ENCODE data around the gene PHLDA3.

The PHLDA3 gene

DNA sequence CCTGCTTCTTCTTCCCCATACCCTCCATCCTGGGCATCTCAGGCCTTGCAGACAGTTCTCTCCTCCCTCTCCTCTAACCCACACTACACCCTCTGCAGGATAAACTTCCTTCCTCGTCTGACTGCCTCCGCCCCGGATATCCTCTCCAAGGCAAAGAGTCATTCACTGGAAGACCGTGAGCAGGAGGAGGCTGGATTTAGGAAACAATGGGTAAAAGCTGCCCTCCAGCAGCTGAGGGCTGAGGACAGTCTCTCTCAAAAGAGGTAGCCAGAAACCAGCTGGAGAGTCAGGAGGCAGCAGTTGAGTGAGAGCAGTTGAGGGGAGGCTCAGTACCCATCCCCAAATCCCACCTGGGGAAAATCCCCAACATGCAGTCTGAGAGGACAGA lies 36.5 kb upstream of the PHLDA3 start:
- WGBS = 11% methylated on average over 4 of the region's 4 CpGs
- H2BK120ac ChIP-seq (ENCODE audit: low read depth, low read length) = no peak overlapping the region

DNA sequence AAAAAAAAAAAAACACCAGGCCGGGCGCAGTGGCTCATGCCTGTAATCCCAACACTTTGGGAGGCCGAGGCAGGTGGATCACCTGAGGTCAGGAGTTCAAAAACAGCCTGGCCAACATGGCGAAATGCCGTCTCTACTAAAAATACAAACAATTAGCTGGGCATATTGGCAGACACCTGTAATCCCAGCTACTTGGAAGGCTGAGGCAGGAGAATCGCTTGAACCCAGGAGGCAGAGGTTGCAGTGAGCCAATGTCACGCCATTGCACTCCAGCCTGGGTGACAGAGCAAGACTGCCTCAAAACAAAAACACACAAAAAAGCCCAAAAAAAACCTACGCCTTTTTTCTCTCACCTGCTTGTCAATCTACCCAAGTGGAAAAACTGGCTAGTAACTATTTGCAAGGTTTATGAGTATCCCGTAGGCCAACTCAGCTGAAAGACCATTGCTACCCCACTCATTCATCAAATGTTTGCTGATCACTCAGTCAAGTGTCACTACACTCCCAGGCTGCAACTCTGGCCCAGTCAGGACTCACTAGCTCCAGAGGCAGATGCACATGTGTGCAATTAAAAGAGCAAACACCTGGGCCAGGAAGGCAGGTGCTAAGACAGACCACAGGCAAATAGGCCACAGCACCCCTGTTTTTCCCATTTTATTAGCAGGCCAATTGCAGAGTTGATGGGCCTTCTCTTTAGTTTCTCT lies 36.0 kb upstream of the PHLDA3 start:
- H2BK120ac ChIP-seq (ENCODE audit: low read depth, low read length) = no peak overlapping the region
- no peak overlapping the region for H3K14ac ChIP-seq (ENCODE audit: low read length in 2 of 2)
- H2AFZ ChIP-seq (ENCODE audit: low read depth, low read length) = no peak overlapping the region
- no peak overlapping the region for H2BK5ac ChIP-seq (ENCODE audit: low read depth, low read length, poor library complexity, severe bottlenecking)
- H2AK5ac ChIP-seq (ENCODE audit: low read length, severe bottlenecking) = no peak overlapping the region
- no peak overlapping the region for H2BK15ac ChIP-seq (ENCODE audit: low read depth, poor library complexity, severe bottlenecking)
- no peaks in the 10 kb centered on the region for H3K27me3 ChIP-seq (ENCODE audit: control insufficient read depth in 1 of 2, insufficient read depth in 1 of 2, low read length in 2 of 2)
- peak overlapping the region in 1 of 2 experiments; percentile 87 for H3K4me3 ChIP-seq (ENCODE audit: insufficient read depth in 1 of 2, low read depth in 1 of 2, low read length in 2 of 2)
- H3K4me2 ChIP-seq (ENCODE audit: low read length, poor library complexity, severe bottlenecking) = no peak overlapping the region
- H4K8ac ChIP-seq (ENCODE audit: low read length) = no peak overlapping the region
- no peaks in the 10 kb centered on the region for H3K9me3 ChIP-seq (ENCODE audit: control insufficient read depth, low read length)
- H3K18ac ChIP-seq (ENCODE audit: low read depth in 1 of 2, low read length in 2 of 2) = peak overlapping the region in 1 of 2 experiments; percentile 32
- H2BK12ac ChIP-seq (ENCODE audit: low read length in 2 of 2) = peak overlapping the region in 1 of 2 experiments; percentile 57
- no peak for DNase-seq
- peak overlapping the region; percentile 87 for H3K9ac ChIP-seq (ENCODE audit: low read length)
- H3K4ac ChIP-seq (ENCODE audit: low read depth in 1 of 2, low read length in 2 of 2) = no peak overlapping the region
- H3K27ac ChIP-seq (ENCODE audit: low read length, poor library complexity, severe bottlenecking) = no peak overlapping the region
- no peak overlapping the region for H4K91ac ChIP-seq (ENCODE audit: low read length)
- H3K36me3 ChIP-seq (ENCODE audit: control insufficient read depth in 1 of 2, insufficient read depth in 2 of 2, low read depth in 1 of 2, low read length in 2 of 2) = no peaks in the 10 kb centered on the region
- no peaks in the 10 kb centered on the region for H3K79me1 ChIP-seq (replicated peaks; ENCODE audit: low read length, poor library complexity, severe bottlenecking)
- H3K4me1 ChIP-seq (ENCODE audit: control insufficient read depth, insufficient read depth, low read depth, low read length) = peaks cover 24% of the 10 kb centered on the region
- no peak overlapping the region for H3K23ac ChIP-seq (ENCODE audit: low read length in 2 of 2)
- 81% methylated on average over 9 of the region's 9 CpGs for WGBS

More for the DNA sequence above, 36.5 kb upstream of the PHLDA3 start:
- Histone ChIP-seq H3K4me3 (ENCODE audit: insufficient read depth in 1 of 2, low read depth in 1 of 2, low read length in 2 of 2) (peak overlapping the region in 1 of 2 experiments; percentile 87), H3K27me3 (ENCODE audit: control insufficient read depth in 1 of 2, insufficient read depth in 1 of 2, low read length in 2 of 2) (no peaks in the 10 kb centered on the region), H2AK5ac (ENCODE audit: low read length, severe bottlenecking) (no peak overlapping the region), H2BK5ac (ENCODE audit: low read depth, low read length, poor library complexity, severe bottlenecking) (no peak overlapping the region), H3K4ac (ENCODE audit: low read depth in 1 of 2, low read length in 2 of 2) (peak overlapping the region in 1 of 2 experiments; percentile 81), H3K79me1 (replicated peaks; ENCODE audit: low read length, poor library complexity, severe bottlenecking) (no peaks in the 10 kb centered on the region), H3K14ac (ENCODE audit: low read length in 2 of 2) (peak overlapping the region in 1 of 2 experiments; percentile 83), H3K9me3 (ENCODE audit: control insufficient read depth, low read length) (no peaks in the 10 kb centered on the region), H3K18ac (ENCODE audit: low read depth in 1 of 2, low read length in 2 of 2) (peak overlapping the region in 1 of 2 experiments; percentile 59), H3K23ac (ENCODE audit: low read length in 2 of 2) (peak overlapping the region in 1 of 2 experiments; percentile 32), H4K91ac (ENCODE audit: low read length) (peak overlapping the region; percentile 5), H3K4me1 (ENCODE audit: control insufficient read depth, insufficient read depth, low read depth, low read length) (peaks cover 21% of the 10 kb centered on the region), H3K4me2 (ENCODE audit: low read length, poor library complexity, severe bottlenecking) (no peak overlapping the region), H3K9ac (ENCODE audit: low read length) (peak overlapping the region; percentile 87), H2AFZ (ENCODE audit: low read depth, low read length) (no peak overlapping the region), H3K27ac (ENCODE audit: low read length, poor library complexity, severe bottlenecking) (peak overlapping the region; percentile 10), H2BK15ac (ENCODE audit: low read depth, poor library complexity, severe bottlenecking) (no peak overlapping the region), H2BK12ac (ENCODE audit: low read length in 2 of 2) (peak overlapping the region in 1 of 2 experiments; percentile 84), H4K8ac (ENCODE audit: low read length) (peak overlapping the region; percentile 16), H3K36me3 (ENCODE audit: control insufficient read depth in 1 of 2, insufficient read depth in 2 of 2, low read depth in 1 of 2, low read length in 2 of 2) (no peaks in the 10 kb centered on the region)
- peak; percentile 72 for DNase-seq

DNA sequence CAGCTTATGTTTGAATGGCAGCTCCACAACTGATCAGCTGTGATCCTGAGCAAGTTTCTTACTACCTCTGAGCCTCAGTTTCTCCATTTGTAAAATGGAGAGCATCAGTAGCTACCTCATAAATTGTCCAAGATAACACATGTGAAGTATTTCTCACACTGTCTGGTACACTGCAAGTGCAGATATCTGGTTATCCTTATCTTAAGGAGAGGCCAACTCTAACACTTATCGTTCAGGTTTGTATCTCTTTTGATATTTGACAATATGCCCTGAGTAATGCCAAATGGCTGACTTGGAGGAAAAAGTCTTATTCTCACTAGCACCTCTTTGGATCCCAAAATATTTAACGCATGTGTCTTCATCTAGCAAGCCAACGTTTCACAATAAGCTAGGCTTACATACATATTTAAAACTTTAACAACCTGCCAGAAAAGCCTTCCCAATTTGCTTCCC lies 35.2 kb upstream of the PHLDA3 start:
- Histone ChIP-seq H3K27me3 (ENCODE audit: control insufficient read depth in 1 of 2, insufficient read depth in 1 of 2, low read length in 2 of 2) (no peaks in the 10 kb centered on the region), H3K36me3 (ENCODE audit: control insufficient read depth in 1 of 2, insufficient read depth in 2 of 2, low read depth in 1 of 2, low read length in 2 of 2) (no peaks in the 10 kb centered on the region), H3K27ac (ENCODE audit: low read length, poor library complexity, severe bottlenecking) (peak overlapping the region; percentile 97), H3K14ac (ENCODE audit: low read length in 2 of 2) (no peak overlapping the region), H3K18ac (ENCODE audit: low read depth in 1 of 2, low read length in 2 of 2) (peak overlapping the region in 1 of 2 experiments; percentile 14), H3K9me3 (ENCODE audit: control insufficient read depth, low read length) (no peaks in the 10 kb centered on the region), H2BK5ac (ENCODE audit: low read depth, low read length, poor library complexity, severe bottlenecking) (no peak overlapping the region), H2BK12ac (ENCODE audit: low read length in 2 of 2) (no peak overlapping the region), H2BK120ac (ENCODE audit: low read depth, low read length) (no peak overlapping the region), H2BK15ac (ENCODE audit: low read depth, poor library complexity, severe bottlenecking) (no peak overlapping the region), H2AFZ (ENCODE audit: low read depth, low read length) (no peak overlapping the region), H3K4me3 (ENCODE audit: insufficient read depth in 1 of 2, low read depth in 1 of 2, low read length in 2 of 2) (peak overlapping the region in 1 of 2 experiments; percentile 49), H3K4me1 (ENCODE audit: control insufficient read depth, insufficient read depth, low read depth, low read length) (peaks cover 24% of the 10 kb centered on the region), H3K23ac (ENCODE audit: low read length in 2 of 2) (no peak overlapping the region), H4K91ac (ENCODE audit: low read length) (no peak overlapping the region), H3K79me1 (replicated peaks; ENCODE audit: low read length, poor library complexity, severe bottlenecking) (no peaks in the 10 kb centered on the region), H3K9ac (ENCODE audit: low read length) (peak overlapping the region; percentile 74), H2AK5ac (ENCODE audit: low read length, severe bottlenecking) (peak overlapping the region; percentile 45), H3K4me2 (ENCODE audit: low read length, poor library complexity, severe bottlenecking) (no peak overlapping the region), H4K8ac (ENCODE audit: low read length) (no peak overlapping the region), H3K4ac (ENCODE audit: low read depth in 1 of 2, low read length in 2 of 2) (no peak overlapping the region)
- peak; percentile 47 for DNase-seq
- 54% methylated on average over 3 of the region's 3 CpGs for WGBS

DNA sequence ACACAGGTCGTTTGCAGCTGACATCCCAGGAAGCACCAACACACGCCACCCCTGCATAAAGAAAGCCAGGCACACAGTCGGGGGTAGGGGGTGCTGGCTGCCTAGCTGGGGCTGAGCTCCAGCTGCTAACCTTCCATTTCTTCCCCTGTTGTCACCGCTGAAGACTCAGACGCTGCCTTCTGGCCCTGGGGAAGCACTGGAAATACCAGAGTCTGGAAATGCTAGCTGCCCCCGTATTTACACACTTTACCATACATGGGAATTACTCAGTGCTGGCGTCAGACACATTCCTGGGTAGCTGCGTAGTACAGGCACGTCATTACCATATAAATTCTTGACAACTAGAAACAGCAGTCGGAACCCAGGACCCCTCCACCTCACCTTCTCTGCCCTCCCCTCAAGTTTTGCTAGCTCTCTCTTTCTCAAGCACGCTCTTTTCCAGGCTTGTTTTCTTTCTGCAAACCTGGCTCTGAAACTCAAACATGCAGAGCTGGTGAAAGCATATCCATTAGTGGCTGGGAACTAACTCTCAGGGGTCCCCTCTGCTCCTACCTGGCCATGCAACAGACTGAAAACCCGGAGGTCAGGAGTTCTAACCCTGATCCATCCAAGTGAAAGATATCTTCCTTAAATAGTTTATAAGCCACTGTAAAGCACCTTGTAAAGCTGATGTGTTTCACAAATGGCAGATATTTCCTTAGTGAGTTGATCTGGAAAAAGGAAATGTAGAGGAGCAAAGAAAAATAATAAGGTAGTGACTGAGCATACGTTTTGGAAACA lies 34.6 kb upstream of the PHLDA3 start:
- H2BK12ac ChIP-seq (ENCODE audit: low read length in 2 of 2) = peak overlapping the region in 1 of 2 experiments; percentile 51
- peak overlapping the region in 1 of 2 experiments; percentile 35 for H3K4ac ChIP-seq (ENCODE audit: low read depth in 1 of 2, low read length in 2 of 2)
- peak overlapping the region in 1 of 2 experiments; percentile 49 for H3K4me3 ChIP-seq (ENCODE audit: insufficient read depth in 1 of 2, low read depth in 1 of 2, low read length in 2 of 2)
- H4K8ac ChIP-seq (ENCODE audit: low read length) = peak overlapping the region; percentile 1
- no peak overlapping the region for H2AFZ ChIP-seq (ENCODE audit: low read depth, low read length)
- peak overlapping the region; percentile 74 for H3K9ac ChIP-seq (ENCODE audit: low read length)
- 3% methylated on average over 12 of the region's 13 CpGs for WGBS
- H4K91ac ChIP-seq (ENCODE audit: low read length) = no peak overlapping the region
- peak overlapping the region; percentile 61 for H2BK5ac ChIP-seq (ENCODE audit: low read depth, low read length, poor library complexity, severe bottlenecking)
- H3K9me3 ChIP-seq (ENCODE audit: control insufficient read depth, low read length) = no peaks in the 10 kb centered on the region
- H3K79me1 ChIP-seq (replicated peaks; ENCODE audit: low read length, poor library complexity, severe bottlenecking) = no peaks in the 10 kb centered on the region
- peaks cover 24% of the 10 kb centered on the region for H3K4me1 ChIP-seq (ENCODE audit: control insufficient read depth, insufficient read depth, low read depth, low read length)
- H3K27ac ChIP-seq (ENCODE audit: low read length, poor library complexity, severe bottlenecking) = peak overlapping the region; percentile 97
- peak; percentile 99 for DNase-seq
- peaks cover 0 to under 1% of the 10 kb centered on the region in 2 experiments for H3K36me3 ChIP-seq (ENCODE audit: control insufficient read depth in 1 of 2, insufficient read depth in 2 of 2, low read depth in 1 of 2, low read length in 2 of 2)
- no peak overlapping the region for H2BK120ac ChIP-seq (ENCODE audit: low read depth, low read length)
- H3K4me2 ChIP-seq (ENCODE audit: low read length, poor library complexity, severe bottlenecking) = peak overlapping the region; percentile 23
- H3K27me3 ChIP-seq (ENCODE audit: control insufficient read depth in 1 of 2, insufficient read depth in 1 of 2, low read length in 2 of 2) = no peaks in the 10 kb centered on the region
- H2BK15ac ChIP-seq (ENCODE audit: low read depth, poor library complexity, severe bottlenecking) = peak overlapping the region; percentile 23
- H3K23ac ChIP-seq (ENCODE audit: low read length in 2 of 2) = peak overlapping the region in 1 of 2 experiments; percentile 43
- H3K14ac ChIP-seq (ENCODE audit: low read length in 2 of 2) = no peak overlapping the region
- peak overlapping the region; percentile 86 for H2AK5ac ChIP-seq (ENCODE audit: low read length, severe bottlenecking)
- peak overlapping the region; percentile 65 to 76 for H3K18ac ChIP-seq (ENCODE audit: low read depth in 1 of 2, low read length in 2 of 2)
